Thyroid gland (tissue), 4 donors: ENCODE data around the gene RETSAT. TPM values are rescaled to one million over a fixed set of nuclear protein-coding genes. Genes with fewer than 3 reads are reported as not detected.
A peak's percentile ranks its signal among the peaks of the same experiment; 100 is the strongest.

ENCODE experiments used
- DNase-seq, 2 donors: peaks; one replicate each; pipeline ENCODE4 v3.0.0-alpha.2; 2019
- H3K27ac ChIP-seq, 3 donors: fragments of 200-600 bp; sonication (generic); 1 replicate in 2 of 3; 2 replicates in 1 of 3; pipeline ENCODE4 v1.5.1; 2016 to 2019; ENCODE audit warnings: mild to moderate bottlenecking in 1 of 3, moderate library complexity in 1 of 3
- H3K27me3 ChIP-seq: fragments of 200-600 bp; sonication (generic); one replicate; pipeline ENCODE4 v1.5.1; 2019
- H3K36me3 ChIP-seq, 2 donors: fragments of 200-600 bp; sonication (generic); one replicate each; pipeline ENCODE4 v1.5.1; 2016 to 2019
- H3K4me1 ChIP-seq, 2 donors: fragments of 200-600 bp; sonication (generic); one replicate each; pipeline ENCODE4 v1.5.1; 2017 to 2019
- H3K4me3 ChIP-seq, 3 donors: fragments of 200-600 bp; sonication (generic); replicated peaks in 1 of 3; 1 replicate in 2 of 3; 2 replicates in 1 of 3; pipeline ENCODE4 v1.5.1; 2016; ENCODE audit warnings: mild to moderate bottlenecking in 1 of 3
- H3K9me3 ChIP-seq: fragments of 200-600 bp; sonication (generic); one replicate; pipeline ENCODE4 v1.5.1; 2017
- CTCF ChIP-seq, 6 experiments: fragments of 200-600 bp in 3 of 6; fragments of 450-650 bp in 3 of 6; sonication (generic) in 3 of 6; IDR thresholded peaks; one replicate each; pipeline ENCODE4 v1.5.1; 2016 to 2019; ENCODE audit warnings: antibody characterized with exemption in 6 of 6, mild to moderate bottlenecking in 2 of 6, inconsistent platforms in 1 of 6, moderate library complexity in 1 of 6
- POLR2A ChIP-seq, 2 donors: fragments of 450-650 bp; IDR thresholded peaks; one replicate each; pipeline ENCODE4 v1.6.1; 2017; ENCODE audit warnings: antibody characterized with exemption in 2 of 2, mild to moderate bottlenecking in 2 of 2, moderate library complexity in 1 of 2
- WGBS, 2 donors: methylation state at CpG; one replicate each; pipeline ENCODE4 v1.1.5; 2017; 5-methylcytosine and 5-hydroxymethylcytosine counted together
- intact Hi-C: fragments of 100-400 bp; cut with DNase I; formaldehyde crosslinking; loops from one replicate; pipeline ENCODE4 v1.15.1; 2023
- total RNA-seq, 4 donors: library from RNA; depleted of rRNA; stranded (reverse); fragments of >200 nt; gene quantifications; one replicate each; pipeline ENCODE4 v1.2.3, GENCODE V29; 2016

RETSAT gene
- total RNA-seq, 4 donors from 2014 or later = 88.2 to 253 (median 182) TPM

DNA sequence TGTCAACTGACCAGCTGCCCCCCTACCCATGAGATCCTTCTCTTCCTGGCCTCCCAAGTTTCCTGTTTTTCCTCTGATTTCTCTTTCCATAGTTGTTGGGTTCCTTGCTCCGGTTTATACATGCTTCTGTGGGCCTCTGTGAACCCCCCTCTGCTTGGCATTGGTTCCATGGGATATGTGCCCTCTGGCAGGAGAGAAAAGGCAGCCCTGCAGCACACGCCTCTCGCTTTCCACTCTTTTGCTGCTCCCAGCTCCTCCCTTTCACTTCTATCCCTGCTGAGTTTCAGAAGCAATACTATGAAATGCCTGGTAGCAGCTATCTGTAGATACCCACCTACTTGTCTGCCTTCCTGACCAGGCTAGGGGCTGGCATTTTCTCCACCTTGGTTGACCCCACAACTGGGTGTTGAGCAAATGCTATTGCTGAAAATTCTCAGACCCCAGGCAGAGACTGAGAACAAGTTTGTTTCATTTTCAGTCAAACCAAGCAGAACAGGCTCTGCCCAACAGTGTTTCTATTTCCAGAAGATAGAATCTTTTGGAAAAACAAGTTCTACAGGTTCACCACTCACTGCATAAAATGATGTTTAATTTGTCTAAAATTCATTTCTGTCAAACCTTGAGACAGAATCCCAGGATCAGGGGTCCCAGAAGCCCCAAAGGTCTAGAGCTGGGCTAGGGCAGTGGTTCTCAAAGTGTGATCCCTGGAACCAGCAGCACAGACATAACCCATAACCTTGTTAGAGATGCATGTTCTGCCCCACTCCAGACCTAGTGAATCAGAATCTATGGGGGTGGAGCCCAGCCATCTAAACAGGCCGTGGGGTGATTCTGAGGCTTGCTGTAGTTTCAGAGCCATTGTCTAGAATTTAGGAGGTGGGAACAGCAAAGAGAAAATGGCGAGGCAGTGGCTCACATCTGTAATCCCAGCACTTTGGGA lies 42.5 kb upstream of the RETSAT start:
- TF ChIP-seq POLR2A (IDR thresholded peaks at IDR 0.05) (peak in 1 of 2 donors; percentile 36), CTCF (IDR thresholded peaks at IDR 0.05) (no peak)
- DNase-seq = peak; percentile 72 to 79
- intact Hi-C loops = no loop called here
- WGBS, 2 donors = 32 to 35% methylated on average over 5 of the region's 5 CpGs
- H3K36me3 ChIP-seq = peaks cover 0 to 8% of the 10 kb centered on the region in 2 donors
- H3K4me3 ChIP-seq = no peak overlapping the region
- no peaks in the 10 kb centered on the region for H3K9me3 ChIP-seq
- H3K27ac ChIP-seq = peak overlapping the region; percentile 95 to 98 (median 96)
- H3K4me1 ChIP-seq = peaks cover 48 to 73% of the 10 kb centered on the region in 2 donors
- H3K27me3 ChIP-seq = no peaks in the 10 kb centered on the region

DNA sequence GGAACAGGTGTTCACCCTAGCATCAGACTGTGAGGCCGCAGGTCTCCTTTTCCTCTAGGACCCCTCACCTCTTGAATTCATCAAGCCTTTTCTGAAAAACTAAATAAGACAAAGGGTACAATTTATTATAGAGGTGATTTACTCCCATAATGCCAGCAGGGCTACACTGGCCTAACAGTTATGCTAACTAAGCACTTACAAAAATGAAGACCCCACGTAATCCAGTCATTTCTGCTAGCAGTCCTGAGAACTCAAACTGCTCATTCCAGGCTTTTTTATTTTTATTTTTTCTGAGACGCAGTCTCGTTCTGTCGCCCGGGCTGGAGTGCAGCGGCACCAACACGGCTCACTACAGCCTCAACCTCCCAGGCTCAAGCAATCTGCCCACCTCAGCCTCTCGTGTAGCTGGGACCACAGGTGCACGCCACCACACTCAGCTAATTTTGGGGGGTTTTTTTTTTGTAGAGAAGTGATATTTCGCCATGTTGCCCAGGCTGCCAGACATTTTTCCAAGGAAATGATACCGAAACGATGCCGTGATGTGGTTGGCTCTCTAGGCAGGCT lies 41.7 kb upstream of the RETSAT start:
- Histone ChIP-seq H3K36me3 (peaks cover 0 to 10% of the 10 kb centered on the region in 2 donors), H3K4me3 (no peak overlapping the region), H3K4me1 (peaks cover 43 to 65% of the 10 kb centered on the region in 2 donors), H3K9me3 (no peaks in the 10 kb centered on the region), H3K27me3 (no peaks in the 10 kb centered on the region), H3K27ac (peak overlapping the region; percentile 95 to 98 (median 96))
- intact Hi-C loops = no loop called here
- TF ChIP-seq POLR2A (IDR thresholded peaks at IDR 0.05) = no peak
- TF ChIP-seq CTCF (IDR thresholded peaks at IDR 0.05) = no peak
- WGBS, 2 donors = 86 to 90% methylated on average over 14 of the region's 14 CpGs
- no peak for DNase-seq

DNA sequence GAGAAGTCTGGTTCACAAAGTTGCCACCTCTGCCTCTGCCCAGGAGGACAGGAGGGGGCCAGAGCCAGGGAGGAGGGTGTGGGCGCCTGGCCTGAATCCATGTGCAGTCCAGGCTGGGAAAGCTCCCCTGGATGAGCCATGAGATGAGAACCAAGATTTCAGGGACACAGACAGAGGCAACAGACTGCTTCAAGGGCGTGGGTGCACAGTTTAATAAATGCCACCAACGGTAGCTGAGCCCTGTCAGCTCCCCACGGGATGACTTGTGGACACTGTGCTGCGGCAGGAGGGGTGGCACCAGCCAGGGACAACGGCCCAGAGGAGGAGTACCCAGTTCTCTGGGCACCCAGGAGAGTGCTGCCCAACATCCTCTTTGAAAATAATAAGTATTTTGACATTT lies 40.6 kb upstream of the RETSAT start:
- DNase-seq = peak; percentile 41 to 48

GRCh38 chr2:85394261-85394681 lies 39.9 kb upstream of the RETSAT start:
- Histone ChIP-seq H3K27me3 (no peaks in the 10 kb centered on the region), H3K4me1 (peaks cover 43 to 60% of the 10 kb centered on the region in 2 donors), H3K36me3 (peaks cover 5 to 10% of the 10 kb centered on the region in 2 donors), H3K4me3 (no peak overlapping the region), H3K9me3 (no peaks in the 10 kb centered on the region), H3K27ac (peak overlapping the region; percentile 95 to 98 (median 96))
- peak; percentile 36 to 40 for DNase-seq
- intact Hi-C loops = no loop called here
- no peak for TF ChIP-seq POLR2A (IDR thresholded peaks at IDR 0.05)
- no peak for TF ChIP-seq CTCF (IDR thresholded peaks at IDR 0.05)
- 89 to 97% methylated on average over 3 of the region's 4 CpGs for WGBS, 2 donors

More for the DNA sequence above, 40.6 kb upstream of the RETSAT start:
- H3K27me3 ChIP-seq = no peaks in the 10 kb centered on the region
- intact Hi-C loops = no loop called here
- H3K36me3 ChIP-seq = peaks cover 5 to 10% of the 10 kb centered on the region in 2 donors
- no peak for TF ChIP-seq CTCF (IDR thresholded peaks at IDR 0.05)
- no peak for TF ChIP-seq POLR2A (IDR thresholded peaks at IDR 0.05)
- peak overlapping the region; percentile 95 to 98 (median 96) for H3K27ac ChIP-seq
- peaks cover 43 to 60% of the 10 kb centered on the region in 2 donors for H3K4me1 ChIP-seq
- H3K4me3 ChIP-seq = no peak overlapping the region
- 63 to 74% methylated on average over 6 of the region's 6 CpGs for WGBS, 2 donors
- no peaks in the 10 kb centered on the region for H3K9me3 ChIP-seq
